Measurements from ENCODE around the gene ABL1.

ABL1 gene

DNA sequence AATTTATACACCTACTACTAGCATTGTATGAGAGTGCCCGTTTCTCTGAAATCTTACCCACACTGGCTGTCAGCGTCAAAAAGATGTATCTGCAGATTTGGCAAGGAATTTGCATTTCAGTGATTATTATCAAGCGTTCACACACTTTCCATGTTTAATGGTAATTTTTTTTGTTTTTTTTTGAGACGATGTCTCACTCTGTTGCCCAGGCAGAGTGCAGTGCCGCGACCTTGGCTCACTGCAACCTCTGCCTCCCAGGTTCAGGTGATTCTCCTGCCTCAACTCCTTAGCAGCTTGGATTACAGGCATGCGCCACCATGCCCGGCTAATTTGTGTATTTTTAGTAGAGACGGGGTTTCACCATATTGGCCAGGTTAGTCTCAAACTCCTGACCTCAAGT lies 14.3 kb downstream of the ABL1 start:
- DNase-seq (ENCODE audit: low read depth) = no peak

DNA sequence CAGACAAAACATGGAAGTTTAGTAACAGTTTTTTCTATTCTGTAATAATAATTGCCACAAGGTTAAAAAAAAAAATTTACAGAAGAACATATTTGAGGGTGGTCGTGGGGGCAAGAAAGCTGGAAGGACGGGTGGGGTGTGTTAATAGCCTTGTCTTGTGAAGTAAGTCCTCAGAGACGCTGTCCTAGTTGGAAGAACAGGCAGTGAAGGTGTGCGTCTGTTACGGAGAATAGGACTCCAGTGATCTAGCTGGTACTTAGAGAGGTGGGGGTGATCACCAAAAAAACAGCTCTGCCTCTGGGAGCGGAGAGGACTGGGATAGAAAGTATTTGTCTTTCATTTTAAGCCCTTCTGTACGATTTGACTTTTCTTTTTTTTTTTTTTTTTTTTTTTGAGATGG lies 17.7 kb downstream of the ABL1 start:
- DNase-seq (ENCODE audit: low read depth) = no peak

DNA sequence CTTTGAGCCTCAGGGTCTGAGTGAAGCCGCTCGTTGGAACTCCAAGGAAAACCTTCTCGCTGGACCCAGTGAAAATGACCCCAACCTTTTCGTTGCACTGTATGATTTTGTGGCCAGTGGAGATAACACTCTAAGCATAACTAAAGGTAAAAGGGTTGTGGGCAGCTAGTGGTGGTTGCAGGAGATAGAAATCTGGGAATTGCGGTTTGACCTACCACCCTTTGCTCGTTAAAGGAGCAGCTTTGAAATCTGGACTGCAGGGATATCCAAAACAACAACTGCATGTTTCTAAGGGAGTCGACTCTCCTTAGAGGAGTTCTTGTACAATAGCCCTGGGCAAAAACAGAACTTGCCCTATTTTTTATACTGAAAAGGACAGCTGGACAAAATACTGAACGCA lies 19.0 kb downstream of the ABL1 start:
- no peak for DNase-seq (ENCODE audit: low read depth)

DNA sequence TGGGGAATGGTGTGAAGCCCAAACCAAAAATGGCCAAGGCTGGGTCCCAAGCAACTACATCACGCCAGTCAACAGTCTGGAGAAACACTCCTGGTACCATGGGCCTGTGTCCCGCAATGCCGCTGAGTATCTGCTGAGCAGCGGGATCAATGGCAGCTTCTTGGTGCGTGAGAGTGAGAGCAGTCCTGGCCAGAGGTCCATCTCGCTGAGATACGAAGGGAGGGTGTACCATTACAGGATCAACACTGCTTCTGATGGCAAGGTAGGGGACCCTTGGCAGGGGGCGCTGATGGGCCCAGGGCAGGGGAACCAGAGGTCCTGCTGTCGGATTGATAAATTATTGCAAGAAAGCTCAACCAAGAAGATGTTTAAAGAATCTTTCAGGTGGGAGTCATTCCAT lies 19.8 kb downstream of the ABL1 start:
- no peak for DNase-seq (ENCODE audit: low read depth)

DNA sequence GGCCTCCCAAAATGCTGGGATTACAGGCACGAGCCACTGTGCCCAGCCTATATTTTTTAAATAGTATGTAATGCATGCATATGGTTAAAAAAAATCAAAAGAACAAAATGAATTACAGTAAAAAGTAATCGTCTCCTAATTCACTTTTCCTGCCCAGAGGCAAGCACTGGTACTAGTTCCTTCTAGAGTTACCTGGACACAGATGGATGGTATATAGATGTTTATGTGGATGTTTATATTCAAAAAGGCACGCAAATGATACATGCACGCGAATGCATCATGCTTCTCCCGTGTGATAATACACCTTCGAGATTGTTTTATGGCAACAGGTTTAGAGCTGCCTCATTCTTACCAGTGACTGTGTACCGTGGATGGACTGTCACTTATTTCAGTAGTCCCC lies 21.4 kb downstream of the ABL1 start:
- DNase-seq (ENCODE audit: low read depth) = no peak

DNA sequence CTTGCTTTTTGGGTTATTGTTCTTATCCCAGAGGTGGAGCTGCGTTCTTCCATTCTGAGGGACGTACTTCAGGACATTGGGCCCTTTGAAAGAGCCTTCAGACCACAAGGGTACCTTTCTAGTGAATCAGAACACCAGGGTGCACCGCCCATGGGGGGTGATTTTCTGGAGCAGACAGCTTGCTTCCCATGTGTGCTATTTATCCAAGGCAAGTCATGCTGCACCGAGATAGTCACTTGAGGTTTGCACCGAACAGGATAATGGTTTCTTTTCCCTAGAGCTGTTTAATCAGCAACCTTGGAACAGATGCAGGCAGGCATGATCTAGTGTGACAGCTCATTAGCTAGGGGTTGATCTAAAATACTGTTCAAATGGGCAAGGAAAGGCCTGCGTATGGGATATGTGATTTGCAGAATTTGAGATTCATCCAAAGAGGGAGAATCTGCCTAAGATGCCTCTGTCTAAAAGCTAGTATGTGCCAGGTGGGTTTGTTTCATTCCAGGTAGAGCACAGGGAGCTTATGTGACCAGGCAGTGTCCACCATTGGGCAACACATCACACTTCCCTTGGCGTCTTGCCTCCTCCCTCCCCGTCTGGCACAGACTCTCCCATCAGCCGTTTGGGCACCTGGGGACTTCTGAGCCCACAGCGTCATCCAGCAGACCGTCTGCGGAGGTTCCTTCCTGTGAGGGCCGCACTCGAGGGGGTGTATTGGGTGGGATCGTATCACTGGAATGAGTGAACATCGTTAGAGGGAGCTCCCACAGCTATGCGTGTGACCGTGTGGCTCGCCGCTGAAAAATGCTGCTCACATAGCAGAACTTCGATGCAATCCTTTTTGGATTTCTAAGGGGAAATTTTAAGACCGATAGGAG lies 23.0 kb downstream of the ABL1 start:
- DNase-seq (ENCODE audit: low read depth) = no peak

DNA sequence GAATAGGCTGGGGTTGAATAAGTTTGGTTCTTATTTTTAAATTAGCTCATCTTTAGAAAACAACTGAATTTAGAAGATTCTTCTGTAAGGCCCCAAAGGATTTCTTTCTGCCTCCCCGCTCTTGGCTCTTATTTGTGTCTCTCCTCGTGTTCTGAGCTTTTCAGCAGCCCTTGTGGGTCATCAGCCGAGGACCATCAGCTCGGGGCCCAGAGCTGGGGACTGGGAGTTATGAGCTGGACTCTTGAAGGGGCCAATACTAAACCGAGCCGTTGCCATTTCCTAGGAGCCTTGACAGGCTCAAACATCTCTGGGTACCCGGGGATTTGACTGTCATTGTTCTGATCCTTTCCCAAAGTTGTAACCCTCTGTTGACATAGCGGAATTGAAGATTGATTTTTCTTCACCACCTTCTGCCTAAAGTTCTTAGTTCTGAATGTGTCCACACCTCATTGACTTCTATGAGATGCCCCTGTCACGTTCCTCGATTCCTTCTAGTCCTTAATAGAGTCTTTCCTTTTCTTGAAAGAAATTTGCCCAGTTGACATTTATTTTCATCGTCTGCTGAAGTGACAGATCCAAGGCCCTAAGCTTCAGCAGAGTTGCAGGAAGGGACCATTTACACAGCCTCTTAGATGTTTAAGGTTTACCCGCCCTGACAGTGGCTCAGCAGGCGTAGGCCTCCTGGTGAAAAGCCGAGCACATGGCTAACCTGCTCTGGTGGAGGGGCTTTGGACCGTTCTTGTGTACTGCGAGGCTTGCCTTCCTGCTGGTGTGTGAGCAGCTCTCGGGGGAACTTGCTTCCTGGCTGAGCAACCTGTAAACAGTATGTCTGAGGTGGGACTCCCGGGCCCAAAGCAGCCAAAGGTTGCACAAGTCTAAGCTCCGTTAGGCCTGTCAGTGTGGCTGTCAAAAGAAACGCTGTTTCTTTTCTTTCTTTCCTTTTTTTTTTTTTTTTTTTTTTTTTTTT lies 24.0 kb downstream of the ABL1 start:
- no peak for DNase-seq (ENCODE audit: low read depth)

DNA sequence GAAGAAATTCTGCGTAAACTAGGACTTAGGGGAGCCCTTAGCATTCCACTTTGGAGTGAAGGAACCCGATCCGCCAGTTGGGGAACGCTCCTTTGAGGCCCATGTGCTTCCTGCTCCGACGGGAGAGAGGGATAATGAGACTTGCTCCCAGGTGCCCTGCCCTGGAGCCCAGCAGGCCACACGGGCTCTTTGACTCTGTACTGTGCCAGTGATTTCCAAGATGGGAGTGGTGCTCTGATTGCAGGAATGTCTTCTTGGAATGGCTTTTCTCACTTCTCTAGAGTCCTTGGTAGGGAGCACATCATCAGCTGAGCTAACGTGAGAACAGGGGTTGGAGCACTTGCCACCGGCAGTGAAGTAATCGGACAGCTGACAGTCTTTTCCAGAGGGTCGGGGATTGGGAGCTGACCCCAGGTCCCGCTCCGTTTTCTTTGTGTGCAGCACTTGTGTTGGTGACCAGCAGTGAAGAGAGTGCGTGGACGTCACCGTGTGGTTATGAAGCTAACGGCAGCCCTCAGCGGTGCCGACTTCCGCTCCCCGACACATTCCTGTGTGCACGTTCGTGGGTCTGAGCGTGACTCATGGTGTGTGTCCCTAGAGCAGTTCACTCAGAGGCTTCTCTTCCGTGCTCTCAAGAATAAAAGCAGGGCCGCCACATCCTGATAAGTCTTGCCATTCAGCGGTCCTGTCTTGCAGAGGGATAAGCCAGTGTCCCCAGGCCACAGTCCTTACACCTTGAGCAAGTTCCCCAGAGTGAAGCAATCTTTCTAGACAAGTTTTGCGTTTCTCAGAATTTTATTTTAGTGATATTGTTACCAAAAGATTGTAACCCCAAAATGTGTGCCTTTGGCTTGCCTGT lies 25.6 kb downstream of the ABL1 start:
- DNase-seq (ENCODE audit: low read depth) = no peak

DNA sequence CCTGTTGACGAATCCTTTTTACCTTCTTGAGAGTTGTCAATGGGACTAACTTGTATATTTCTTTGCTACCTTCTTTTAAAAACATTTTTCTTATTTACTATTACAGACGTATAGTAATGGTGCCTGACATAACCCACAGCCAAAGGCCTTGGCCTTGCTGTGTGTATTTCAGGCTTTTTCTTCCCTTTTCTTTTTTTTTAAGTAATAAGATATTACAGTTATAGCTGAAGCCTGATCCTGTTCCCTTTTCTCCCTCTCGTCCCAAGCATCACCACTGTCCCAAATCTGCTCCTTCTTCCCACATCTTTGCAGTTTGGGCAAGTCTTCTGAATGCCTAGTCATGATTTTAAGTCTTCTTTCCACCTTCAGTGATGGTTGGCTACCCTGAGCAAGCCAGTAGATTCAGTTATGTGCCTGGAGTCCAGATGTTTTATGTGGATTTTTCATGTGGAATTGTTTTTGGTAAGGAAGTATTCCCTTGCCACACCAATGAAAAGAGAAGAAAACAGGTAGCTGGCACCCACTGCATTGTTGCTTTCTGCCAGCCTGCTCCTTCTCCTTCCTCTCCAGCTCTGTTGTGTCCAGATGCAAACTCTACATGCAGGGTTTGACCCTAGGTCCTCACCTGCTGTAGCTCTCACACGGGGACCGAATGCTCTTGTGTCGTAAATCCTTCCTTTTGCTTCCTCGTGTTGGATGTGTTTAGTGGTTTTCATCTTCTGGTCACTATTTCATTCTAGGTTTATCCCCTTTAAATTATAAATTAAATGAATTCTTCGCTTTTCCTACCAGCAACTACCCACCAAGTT lies 26.5 kb downstream of the ABL1 start:
- no peak for DNase-seq (ENCODE audit: low read depth)

DNA sequence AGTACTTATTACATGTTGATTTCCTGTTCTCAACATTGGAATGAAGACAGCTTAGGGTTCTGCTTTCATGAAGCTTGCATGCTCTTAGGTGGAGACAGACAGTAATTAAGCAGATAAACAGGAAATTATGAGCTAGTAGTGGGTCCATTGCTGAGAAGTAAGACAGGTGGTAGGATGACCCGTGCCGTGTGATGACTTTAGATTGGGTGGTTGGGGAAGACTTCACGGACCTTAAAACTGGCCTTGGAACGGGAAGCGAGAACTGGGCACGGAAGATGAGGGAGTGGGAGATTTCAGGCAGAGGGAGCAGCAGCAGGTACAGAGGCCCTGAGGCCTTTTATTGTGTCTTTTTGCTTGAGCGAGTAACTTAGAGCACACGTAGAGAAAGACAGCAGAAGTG lies 27.2 kb downstream of the ABL1 start:
- DNase-seq (ENCODE audit: low read depth) = no peak

DNA sequence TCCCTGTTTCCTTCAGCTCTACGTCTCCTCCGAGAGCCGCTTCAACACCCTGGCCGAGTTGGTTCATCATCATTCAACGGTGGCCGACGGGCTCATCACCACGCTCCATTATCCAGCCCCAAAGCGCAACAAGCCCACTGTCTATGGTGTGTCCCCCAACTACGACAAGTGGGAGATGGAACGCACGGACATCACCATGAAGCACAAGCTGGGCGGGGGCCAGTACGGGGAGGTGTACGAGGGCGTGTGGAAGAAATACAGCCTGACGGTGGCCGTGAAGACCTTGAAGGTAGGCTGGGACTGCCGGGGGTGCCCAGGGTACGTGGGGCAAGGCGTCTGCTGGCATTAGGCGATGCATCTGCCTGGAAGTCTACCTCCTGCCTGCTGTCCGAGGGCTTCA lies 27.7 kb downstream of the ABL1 start:
- DNase-seq (ENCODE audit: low read depth) = no peak

DNA sequence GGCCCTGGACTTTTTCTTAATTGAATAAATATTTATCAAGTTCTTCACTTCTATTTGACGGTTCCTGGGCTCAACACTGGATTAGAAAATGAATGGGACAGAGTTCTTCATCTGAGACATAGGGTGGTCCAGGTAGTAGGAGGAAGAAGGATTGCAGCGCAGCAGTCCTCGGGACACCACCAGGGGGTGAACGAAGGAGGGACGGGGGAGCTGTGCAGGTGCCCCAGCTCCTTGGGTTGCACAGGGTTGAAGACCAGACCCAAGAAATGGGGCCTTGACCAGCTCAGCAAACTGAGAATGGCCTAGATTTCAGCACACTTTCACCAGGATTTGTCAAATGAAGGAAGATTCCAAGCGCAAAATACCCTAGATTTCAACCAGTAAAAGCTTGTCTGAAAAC lies 29.5 kb downstream of the ABL1 start:
- DNase-seq (ENCODE audit: low read depth) = no peak

DNA sequence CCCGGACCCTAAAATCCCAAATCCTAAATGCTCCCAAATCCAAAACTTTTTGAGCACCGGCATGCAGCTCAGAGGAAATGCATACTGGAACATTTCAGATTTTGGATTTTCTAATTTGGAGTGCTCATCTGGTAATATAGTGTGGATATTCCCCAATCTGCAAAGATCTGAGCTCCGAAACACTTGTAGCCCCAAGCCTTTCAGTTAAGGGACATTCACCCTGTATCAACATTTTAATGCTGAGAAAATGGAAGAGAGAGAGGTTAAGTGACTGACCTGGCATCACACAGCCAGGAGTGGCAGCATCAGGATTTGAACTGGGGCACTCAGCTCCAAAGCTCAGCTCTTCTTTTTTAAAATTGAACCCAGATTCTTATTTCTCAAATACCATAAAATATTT lies 30.9 kb downstream of the ABL1 start:
- no peak for DNase-seq (ENCODE audit: low read depth)

DNA sequence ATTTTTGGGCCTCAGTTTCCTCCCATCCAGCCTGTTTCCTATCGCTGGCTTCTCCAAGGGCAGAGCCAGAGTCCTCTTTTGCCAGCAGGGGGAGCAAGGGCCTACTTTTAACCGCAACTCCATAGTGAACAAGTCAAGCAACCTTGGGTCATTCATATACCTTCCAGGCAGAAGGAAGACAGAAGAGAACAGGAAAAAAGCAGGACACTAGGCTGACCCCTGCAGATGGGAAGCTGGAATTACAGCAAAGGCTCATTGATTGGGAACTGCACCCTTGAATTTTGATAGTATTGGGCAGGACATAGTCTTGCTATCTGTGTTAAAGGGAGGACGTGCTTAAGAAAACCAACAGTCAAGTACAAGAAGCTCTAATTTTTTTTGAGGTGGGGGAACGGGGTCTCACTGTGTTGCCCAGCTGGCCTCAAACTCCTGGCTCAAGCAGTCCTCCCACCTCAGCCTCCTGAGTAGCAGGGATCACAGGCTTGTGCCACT lies 31.5 kb downstream of the ABL1 start:
- DNase-seq (ENCODE audit: low read depth) = peak; percentile 30

DNA sequence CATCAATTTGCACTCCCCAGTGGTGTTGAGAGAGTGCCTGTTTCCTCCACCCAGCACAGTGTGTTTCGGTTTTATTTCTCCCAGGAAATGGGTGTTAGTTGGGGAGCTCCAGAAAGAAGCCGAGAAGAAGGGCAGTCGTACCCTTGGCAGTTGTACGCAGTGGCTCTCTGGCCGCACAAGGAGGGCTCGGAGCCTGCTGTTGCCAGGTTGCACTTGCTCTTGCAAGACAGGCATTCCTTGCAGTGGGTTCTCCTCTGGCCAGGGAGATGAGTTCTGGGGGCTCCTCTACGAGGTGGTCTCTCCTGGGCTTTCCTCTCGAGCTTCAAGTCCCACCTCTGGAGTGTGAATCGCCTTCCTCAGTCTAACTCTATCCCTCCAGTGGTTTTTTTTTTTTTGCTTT lies 32.5 kb downstream of the ABL1 start:
- no peak for DNase-seq (ENCODE audit: low read depth)

DNA sequence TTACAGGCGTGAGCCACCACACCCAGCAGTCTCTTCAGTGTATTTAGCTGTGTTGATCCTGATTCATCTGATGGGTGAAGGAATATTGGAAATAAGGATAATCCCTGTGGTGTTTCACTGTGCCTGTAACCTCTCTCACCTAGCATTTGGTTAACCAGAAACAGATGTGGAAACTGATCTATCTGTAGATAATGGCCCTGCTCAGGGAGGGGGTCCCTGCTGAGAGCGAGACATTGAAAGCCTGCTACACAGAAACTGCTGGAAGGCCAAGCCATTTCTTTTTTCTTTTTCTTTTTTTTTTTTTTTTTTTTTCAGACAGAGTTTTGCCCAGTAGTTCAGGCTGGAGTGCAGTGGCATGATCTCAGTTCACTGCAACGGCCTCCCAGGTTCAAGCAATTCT lies 33.2 kb downstream of the ABL1 start:
- no peak for DNase-seq (ENCODE audit: low read depth)

DNA sequence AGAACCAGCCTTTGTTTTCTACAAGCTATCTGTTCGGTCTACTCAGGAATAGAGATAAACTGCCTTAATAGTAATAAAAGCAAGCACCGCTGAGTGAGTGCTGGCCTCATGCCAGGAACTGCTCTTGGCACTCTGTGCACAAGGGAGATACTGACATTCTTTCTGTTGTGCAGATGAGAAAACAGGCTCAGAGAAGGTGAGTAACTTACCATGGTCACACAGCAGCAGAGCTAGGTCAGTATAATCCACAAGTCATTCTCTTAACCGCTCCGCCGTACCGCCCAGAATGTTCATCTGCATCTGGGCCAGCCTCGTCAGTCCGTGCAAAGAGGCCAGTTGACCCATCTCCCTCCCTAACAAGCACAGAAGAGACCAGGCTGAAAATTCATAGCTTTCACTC lies 34.2 kb downstream of the ABL1 start:
- DNase-seq (ENCODE audit: low read depth) = no peak

DNA sequence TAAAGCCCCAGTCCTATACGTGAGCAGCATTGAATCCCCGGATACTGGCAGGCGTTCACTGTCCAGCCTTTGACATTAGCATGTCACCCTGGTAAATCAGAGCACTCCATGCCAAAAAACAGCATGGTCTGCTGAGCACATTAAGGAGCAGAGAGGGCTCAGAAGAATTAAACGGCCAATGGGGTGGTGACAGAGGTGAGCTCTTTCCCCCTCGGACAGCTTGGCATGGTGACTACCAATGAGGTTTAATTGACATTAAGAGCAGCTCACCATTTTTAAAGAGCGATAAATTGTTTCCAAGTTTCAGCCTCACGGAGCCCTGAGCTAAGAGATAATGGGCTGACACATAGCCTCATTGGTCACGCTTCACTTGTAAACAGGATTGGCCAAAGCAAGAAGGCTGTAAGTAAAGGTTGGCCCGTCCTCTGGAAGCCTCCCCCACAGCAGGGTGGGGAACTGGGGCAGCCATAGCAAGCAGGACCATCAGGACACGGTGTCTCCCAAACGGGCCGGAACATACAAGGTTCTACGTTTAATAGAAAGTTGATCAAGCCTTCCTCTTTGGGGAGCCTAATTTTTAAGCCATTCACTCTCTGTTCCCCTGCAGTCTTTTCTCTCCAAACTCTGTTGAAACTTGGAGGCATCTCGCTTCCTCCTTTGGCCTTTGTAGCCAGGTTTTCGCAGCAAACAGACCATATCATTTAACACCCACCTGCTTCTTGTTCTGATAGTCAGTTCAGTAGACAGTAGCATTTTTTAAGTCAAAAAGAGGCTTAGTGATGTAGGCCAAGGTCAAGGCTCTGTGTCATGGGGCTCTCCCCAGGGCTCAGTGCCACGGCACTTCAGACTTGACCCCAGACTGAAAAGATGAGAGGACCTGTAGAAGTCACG lies 35.7 kb downstream of the ABL1 start:
- DNase-seq (ENCODE audit: low read depth) = no peak

DNA sequence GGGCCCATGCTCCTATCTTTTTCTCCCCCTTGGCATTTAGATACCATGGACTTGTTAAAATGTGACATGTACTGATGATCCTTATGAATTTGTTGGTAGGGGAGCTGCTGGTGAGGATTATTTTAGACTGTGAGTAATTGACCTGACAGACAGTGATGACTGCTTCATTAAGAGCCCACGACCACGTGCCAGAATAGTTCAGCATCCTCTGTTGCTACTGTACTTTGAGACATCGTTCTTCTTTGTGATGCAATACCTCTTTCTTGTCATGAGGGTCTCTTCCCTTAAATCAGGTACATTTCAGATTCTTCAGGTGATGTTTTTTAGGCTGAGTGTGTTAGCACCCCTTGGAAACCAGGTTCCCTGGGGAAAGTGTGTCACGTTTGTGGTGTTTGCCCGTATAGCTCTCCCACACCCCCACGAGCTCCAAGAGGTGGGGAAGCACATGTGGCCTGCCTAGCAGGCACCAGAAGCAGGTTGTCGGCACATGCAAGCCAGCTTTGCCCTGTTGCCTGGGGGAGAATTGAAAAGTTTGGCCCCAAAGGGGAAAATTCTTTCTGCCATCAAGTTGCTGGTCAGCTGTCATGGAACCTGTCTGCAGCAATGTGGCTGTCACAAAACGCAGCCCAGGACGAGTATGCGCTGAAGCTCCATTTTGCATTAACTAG lies 36.5 kb downstream of the ABL1 start:
- DNase-seq (ENCODE audit: low read depth) = no peak

DNA sequence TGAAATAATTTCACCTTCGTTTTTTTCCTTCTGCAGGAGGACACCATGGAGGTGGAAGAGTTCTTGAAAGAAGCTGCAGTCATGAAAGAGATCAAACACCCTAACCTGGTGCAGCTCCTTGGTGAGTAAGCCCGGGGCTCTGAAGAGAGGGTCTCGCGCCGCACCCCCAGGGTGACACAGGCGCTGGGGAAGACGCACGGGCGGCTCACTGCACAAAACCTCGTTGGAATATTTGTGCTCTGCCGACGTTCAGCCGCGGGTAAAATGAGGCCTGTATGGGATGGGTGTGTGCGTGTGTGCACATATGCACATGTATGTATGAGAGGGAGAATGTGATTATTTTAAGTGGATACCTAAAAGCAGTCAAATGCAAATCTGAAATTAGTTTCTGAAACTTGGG lies 37.0 kb downstream of the ABL1 start:
- DNase-seq (ENCODE audit: low read depth) = no peak
